ENCODE results near the gene FAM110A.

GRCh38 chr20:813390-813789 is 20.1 kb upstream of the FAM110A start:
- TF ChIP-seq POLR2A (IDR thresholded peaks at IDR 0.05; ENCODE audit: extremely low read depth, insufficient read length) (no peak), CTCF (IDR thresholded peaks at IDR 0.05; ENCODE audit: low read depth, low read length) (no peak)

All from NB4 (cell line).